B cell (primary cell): ENCODE data around the gene SHISA7. TPM values are rescaled to one million over a fixed set of nuclear protein-coding genes. Genes with fewer than 3 reads are reported as not detected.

Experiments used
- ATAC-seq: fragments of 200-7000 bp; cut with Tn5 transposase; one replicate; pipeline ENCODE4 v1.10.0; 2021; ENCODE audit warnings: low read depth, mild to moderate bottlenecking, moderate number of reproducible peaks, moderate library complexity
- CTCF ChIA-PET: fragments of 350-600 bp; sonication (Branson Sonifier 250); formaldehyde crosslinking; loops from one replicate; lab custom pipeline; 2021; ENCODE audit warnings: antibody characterized with exemption, inconsistent platforms; lab: Charles Lee
- POLR2A ChIA-PET: fragments of 350-600 bp; sonication (Branson Sonifier 250); formaldehyde crosslinking; loops from one replicate; lab custom pipeline; 2021; ENCODE audit warnings: antibody characterized with exemption; lab: Charles Lee
- DNase-seq: peaks from one replicate; pipeline ENCODE4 v3.0.0; 2013
- H2AFZ ChIP-seq: 2 replicates; pipeline ENCODE4 v1.6.1; 2012; ENCODE audit warnings: mild to moderate bottlenecking, low read depth, low read length; ENCODE audit not compliant: insufficient read depth, poor library complexity, severe bottlenecking
- H3K27ac ChIP-seq, 2 donors: 1 replicate in 1 of 2; 2 replicates in 1 of 2; pipeline ENCODE4 v1.5.1; 2012 to 2013; ENCODE audit warnings: low read length in 2 of 2, mild to moderate bottlenecking in 2 of 2, moderate library complexity in 1 of 2
- H3K27me3 ChIP-seq, 4 experiments: fragments of 200-600 bp in 1 of 4; sonication (generic) in 1 of 4; replicated peaks in 1 of 4; 1 replicate in 2 of 4; 2 replicates in 2 of 4; pipeline versions ENCODE4 v1.6.1 to v1.7.0; 2013 to 2016; ENCODE audit warnings: low read length in 3 of 4, mild to moderate bottlenecking in 2 of 4, mixed read lengths in 1 of 4, moderate library complexity in 1 of 4; ENCODE audit not compliant: insufficient read depth in 4 of 4, control insufficient read depth in 3 of 4; ENCODE audit errors: control extremely low read depth in 1 of 4
- H3K36me3 ChIP-seq, 2 experiments: replicated peaks in 1 of 2; 1 replicate in 1 of 2; 2 replicates in 1 of 2; pipeline versions ENCODE4 v1.6.1 to v1.7.1; 2013; ENCODE audit warnings: low read length in 1 of 2; ENCODE audit not compliant: insufficient read depth in 2 of 2, control insufficient read depth in 1 of 2; ENCODE audit errors: control extremely low read depth in 1 of 2, extremely low read depth in 1 of 2
- H3K4me1 ChIP-seq, 2 donors: fragments of 200-600 bp in 1 of 2; sonication (generic) in 1 of 2; 1 replicate in 1 of 2; 2 replicates in 1 of 2; pipeline versions ENCODE4 v1.5.1 to v1.6.1; 2013 to 2017; ENCODE audit warnings: low read length in 2 of 2; ENCODE audit not compliant: control insufficient read depth in 2 of 2, insufficient read depth in 2 of 2
- H3K4me2 ChIP-seq: replicated peaks from 2 replicates; pipeline ENCODE3; 2012; ENCODE audit warnings: mild to moderate bottlenecking, low read depth, low read length; ENCODE audit not compliant: poor library complexity, severe bottlenecking
- H3K4me3 ChIP-seq, 5 experiments: fragments of 200-600 bp in 1 of 5; sonication (generic) in 1 of 5; 1 replicate in 3 of 5; 2 replicates in 2 of 5; pipeline versions ENCODE4 v1.5.1 to v1.7.0; 2011 to 2016; ENCODE audit warnings: low read length in 4 of 5, mild to moderate bottlenecking in 4 of 5, low read depth in 2 of 5, control low read depth in 1 of 5, moderate library complexity in 1 of 5; ENCODE audit not compliant: insufficient read depth in 1 of 5; ENCODE audit errors: control extremely low read depth in 1 of 5, extremely low read depth in 1 of 5
- H3K79me2 ChIP-seq: fragments of 200-600 bp; sonication (generic); one replicate; pipeline ENCODE4 v1.6.0; 2016; ENCODE audit warnings: low read length; ENCODE audit not compliant: control insufficient read depth, insufficient read depth
- H3K9ac ChIP-seq: fragments of 200-600 bp; sonication (generic); 2 replicates; pipeline ENCODE4 v1.6.1; 2017; ENCODE audit warnings: mild to moderate bottlenecking, low read length, moderate library complexity
- H3K9me3 ChIP-seq, 3 donors: one replicate each; pipeline versions ENCODE4 v1.6.1 to v1.7.1; 2013; ENCODE audit warnings: low read length in 2 of 3; ENCODE audit not compliant: control insufficient read depth in 2 of 3, insufficient read depth in 1 of 3; ENCODE audit errors: control extremely low read depth in 1 of 3
- H4K20me1 ChIP-seq: 2 replicates; pipeline ENCODE4 v1.6.0; 2012; ENCODE audit warnings: mild to moderate bottlenecking, low read length; ENCODE audit not compliant: insufficient read depth, control insufficient read depth, poor library complexity, severe bottlenecking
- H3K27ac Mint-ChIP-seq: one replicate; pipeline ENCODE4 v1.8.0; 2021; ENCODE audit warnings: mixed read lengths
- H3K27me3 Mint-ChIP-seq: one replicate; pipeline ENCODE4 v1.8.0; 2021; ENCODE audit warnings: mixed read lengths
- H3K4me1 Mint-ChIP-seq: one replicate; pipeline ENCODE4 v1.8.0; 2021; ENCODE audit warnings: mixed read lengths
- H3K4me3 Mint-ChIP-seq: one replicate; pipeline ENCODE4 v1.8.0; 2021; ENCODE audit warnings: mixed read lengths
- H3K9me3 Mint-ChIP-seq: one replicate; pipeline ENCODE4 v1.8.0; 2022; ENCODE audit warnings: mixed read lengths; ENCODE audit not compliant: insufficient read depth
- EZH2 ChIP-seq: IDR thresholded peaks from 2 replicates; pipeline ENCODE4 v1.6.1; 2012; ENCODE audit warnings: borderline replicate concordance, low read depth, mild to moderate bottlenecking, moderate library complexity, low read length; ENCODE audit not compliant: insufficient read depth, poor library complexity, severe bottlenecking
- WGBS: methylation state at CpG from one replicate; pipeline ENCODE4 v1.1.5; 2013; ENCODE audit warnings: missing lambda C conversion rate; ENCODE audit not compliant: insufficient coverage; 5-methylcytosine and 5-hydroxymethylcytosine counted together
- intact Hi-C: fragments of 100-400 bp; cut with micrococcal nuclease; formaldehyde crosslinking; loops from one replicate; pipeline ENCODE4 v1.10.0; 2022
- polyA plus RNA-seq: library from polyadenylated mRNA; depleted of rRNA; stranded (reverse); fragments of >200 nt; gene quantifications from 2 replicates; pipeline ENCODE4 v1.2.3, GENCODE V29; 2012
- total RNA-seq, 2 donors: library from RNA; stranded (reverse); fragments of 120-200 nt in 1 of 2; gene quantifications; 1 replicate in 1 of 2; 2 replicates in 1 of 2; pipeline versions ENCODE4 v1.2.3 to v1.2.4, GENCODE V29; 2013 to 2022
- TF ChIP-seq, protein P1 (sequence below): fragments of 200-600 bp; IDR thresholded peaks from one replicate; pipeline ENCODE4 v1.8.0; 2022; ENCODE audit warnings: antibody characterized with exemption, mild to moderate bottlenecking

SHISA7 gene
- total and polyA plus RNA-seq, 2 donors (not counting 1 experiment from before 2014, with no cell fraction given): 0.06 TPM; not detected in 1

GRCh38 chr19:55398200-55398925 lies 44.7 kb downstream of the SHISA7 start:
- no peaks in the 10 kb centered on the region for H3K27me3 ChIP-seq
- H2AFZ ChIP-seq: no peak overlapping the region
- no peak for ATAC-seq
- H3K27ac ChIP-seq: no peak overlapping the region
- peaks cover 4% of the 10 kb centered on the region for H3K4me1 Mint-ChIP-seq
- no peak overlapping the region for H3K4me2 ChIP-seq
- peaks cover 6% of the 10 kb centered on the region for H4K20me1 ChIP-seq
- POLR2A ChIA-PET: interaction anchor here (0.6 kb wide), 1 partner anchor 9 kb away, joined by 3 read pairs; no protein-coding TSS in a partner anchor
- no peaks in the 10 kb centered on the region for H3K9me3 Mint-ChIP-seq
- no peak overlapping the region for H3K9ac ChIP-seq
- CTCF ChIA-PET: no interaction called here
- H3K27me3 Mint-ChIP-seq: no peaks in the 10 kb centered on the region
- intact Hi-C loops: no loop called here
- peaks cover 0 to 31% of the 10 kb centered on the region in 2 experiments for H3K36me3 ChIP-seq
- H3K4me3 Mint-ChIP-seq: no peak overlapping the region
- no peaks in the 10 kb centered on the region for H3K4me1 ChIP-seq
- WGBS: 76% methylated on average over 11 of the region's 12 CpGs
- no peak overlapping the region for H3K27ac Mint-ChIP-seq
- DNase-seq: no peak
- H3K4me3 ChIP-seq: no peak overlapping the region
- peaks cover 2% of the 10 kb centered on the region for H3K79me2 ChIP-seq
- TF ChIP-seq, protein P1, sequence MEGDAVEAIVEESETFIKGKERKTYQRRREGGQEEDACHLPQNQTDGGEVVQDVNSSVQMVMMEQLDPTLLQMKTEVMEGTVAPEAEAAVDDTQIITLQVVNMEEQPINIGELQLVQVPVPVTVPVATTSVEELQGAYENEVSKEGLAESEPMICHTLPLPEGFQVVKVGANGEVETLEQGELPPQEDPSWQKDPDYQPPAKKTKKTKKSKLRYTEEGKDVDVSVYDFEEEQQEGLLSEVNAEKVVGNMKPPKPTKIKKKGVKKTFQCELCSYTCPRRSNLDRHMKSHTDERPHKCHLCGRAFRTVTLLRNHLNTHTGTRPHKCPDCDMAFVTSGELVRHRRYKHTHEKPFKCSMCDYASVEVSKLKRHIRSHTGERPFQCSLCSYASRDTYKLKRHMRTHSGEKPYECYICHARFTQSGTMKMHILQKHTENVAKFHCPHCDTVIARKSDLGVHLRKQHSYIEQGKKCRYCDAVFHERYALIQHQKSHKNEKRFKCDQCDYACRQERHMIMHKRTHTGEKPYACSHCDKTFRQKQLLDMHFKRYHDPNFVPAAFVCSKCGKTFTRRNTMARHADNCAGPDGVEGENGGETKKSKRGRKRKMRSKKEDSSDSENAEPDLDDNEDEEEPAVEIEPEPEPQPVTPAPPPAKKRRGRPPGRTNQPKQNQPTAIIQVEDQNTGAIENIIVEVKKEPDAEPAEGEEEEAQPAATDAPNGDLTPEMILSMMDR: no peak
- no peak for TF ChIP-seq EZH2
- H3K9me3 ChIP-seq: no peaks in the 10 kb centered on the region
